Right atrium auricular region (tissue), 2 donors: ENCODE results near the gene DCHS1. TPM values are rescaled to one million over a fixed set of nuclear protein-coding genes. Genes with fewer than 3 reads are reported as not detected.

Source experiments
- DNase-seq: peaks from one replicate; pipeline ENCODE4 v3.0.0-alpha.2; 2019; ENCODE audit warnings: low spot score
- H3K27ac ChIP-seq, 2 donors: fragments of 200-600 bp; sonication (generic); 1 replicate in 1 of 2; 2 replicates in 1 of 2; pipeline ENCODE4 v1.5.1; 2016 to 2019
- H3K27me3 ChIP-seq, 2 donors: fragments of 200-600 bp; sonication (generic); one replicate each; pipeline versions ENCODE4 v1.5.1 to v1.6.0; 2017 to 2019
- H3K36me3 ChIP-seq: fragments of 200-600 bp; sonication (generic); one replicate; pipeline ENCODE4 v1.5.1; 2016
- H3K4me1 ChIP-seq, 2 donors: fragments of 200-600 bp; sonication (generic); one replicate each; pipeline versions ENCODE4 v1.5.1 to v1.6.0; 2017 to 2019
- H3K4me3 ChIP-seq, 2 donors: fragments of 200-600 bp; sonication (generic); 1 replicate in 1 of 2; 2 replicates in 1 of 2; pipeline ENCODE4 v1.5.1; 2017 to 2019; ENCODE audit warnings: mild to moderate bottlenecking in 1 of 2, moderate library complexity in 1 of 2
- H3K9me3 ChIP-seq, 2 donors: fragments of 200-600 bp; sonication (generic); one replicate each; pipeline ENCODE4 v1.5.1; 2019
- CTCF ChIP-seq, 2 donors: fragments of 200-600 bp; sonication (generic); IDR thresholded peaks; one replicate each; pipeline ENCODE4 v1.5.1; 2019; ENCODE audit warnings: antibody characterized with exemption in 2 of 2
- total RNA-seq, 2 donors: library from RNA; depleted of rRNA; stranded (reverse); fragments of >200 nt; gene quantifications; one replicate each; pipeline ENCODE4 v1.1.0, GENCODE V29; 2016

Gene DCHS1
- total RNA-seq, 2 donors from 2014 or later: 9.3 to 23.0 TPM

DNA sequence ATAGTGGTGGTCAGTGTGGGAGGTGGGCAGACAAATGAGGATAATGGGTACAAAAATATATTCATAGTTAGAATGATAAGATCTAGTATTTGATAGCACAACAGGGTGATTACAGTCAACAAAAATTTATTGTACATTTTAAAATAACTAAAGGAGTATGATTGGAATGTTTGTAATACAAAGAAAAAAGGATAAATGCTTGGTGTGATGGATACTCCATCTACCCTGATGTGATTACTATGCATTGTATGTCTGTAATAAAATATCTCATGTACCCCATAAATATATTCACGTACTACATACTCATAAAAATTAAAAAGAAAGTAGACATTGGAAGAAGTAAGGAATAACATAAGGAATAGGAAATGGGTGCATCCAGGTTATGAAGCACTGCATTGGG lies 67.6 kb downstream of the DCHS1 start:
- TF ChIP-seq CTCF (IDR thresholded peaks at IDR 0.05): no peak
- Histone ChIP-seq H3K4me1 (no peaks in the 10 kb centered on the region), H3K9me3 (peaks cover 5 to 18% of the 10 kb centered on the region in 2 donors), H3K4me3 (no peak overlapping the region), H3K27ac (no peak overlapping the region), H3K36me3 (peaks cover 14% of the 10 kb centered on the region), H3K27me3 (no peaks in the 10 kb centered on the region)
- DNase-seq: no peak

- no peak for TF ChIP-seq CTCF (IDR thresholded peaks at IDR 0.05)
- no peak for DNase-seq
- H3K27me3 ChIP-seq: no peaks in the 10 kb centered on the region
Measured at GRCh38 chr11:6587360-6587953, 68.2 kb downstream of the DCHS1 start.

GRCh38 chr11:6586434-6587359 lies 68.9 kb downstream of the DCHS1 start:
- Histone ChIP-seq H3K4me3 (peak overlapping the region in 1 of 2 donors; percentile 18), H3K36me3 (peaks cover 4% of the 10 kb centered on the region), H3K27ac (no peak overlapping the region), H3K9me3 (peaks cover 5 to 27% of the 10 kb centered on the region in 2 donors), H3K27me3 (no peaks in the 10 kb centered on the region), H3K4me1 (no peaks in the 10 kb centered on the region)
- TF ChIP-seq CTCF (IDR thresholded peaks at IDR 0.05): no peak
- no peak for DNase-seq

More at GRCh38 chr11:6587360-6587953, 68.2 kb downstream of the DCHS1 start:
- H3K4me1 ChIP-seq: no peaks in the 10 kb centered on the region
- no peak overlapping the region for H3K4me3 ChIP-seq
- H3K27ac ChIP-seq: no peak overlapping the region
- peaks cover 5 to 24% of the 10 kb centered on the region in 2 donors for H3K9me3 ChIP-seq
- peaks cover 12% of the 10 kb centered on the region for H3K36me3 ChIP-seq

GRCh38 chr11:6584528-6584927 lies 71.1 kb downstream of the DCHS1 start:
- no peak for TF ChIP-seq CTCF (IDR thresholded peaks at IDR 0.05)
- H3K4me1 ChIP-seq: no peaks in the 10 kb centered on the region
- H3K9me3 ChIP-seq: peaks cover 5 to 27% of the 10 kb centered on the region in 2 donors
- no peak overlapping the region for H3K4me3 ChIP-seq
- H3K27me3 ChIP-seq: no peaks in the 10 kb centered on the region
- no peak overlapping the region for H3K27ac ChIP-seq
- DNase-seq: no peak
- no peaks in the 10 kb centered on the region for H3K36me3 ChIP-seq

GRCh38 chr11:6583584-6583983 lies 72.0 kb downstream of the DCHS1 start:
- H3K4me1 ChIP-seq: no peaks in the 10 kb centered on the region
- H3K4me3 ChIP-seq: no peak overlapping the region
- no peak overlapping the region for H3K27ac ChIP-seq
- no peak for DNase-seq
- H3K36me3 ChIP-seq: no peaks in the 10 kb centered on the region
- H3K27me3 ChIP-seq: no peaks in the 10 kb centered on the region
- TF ChIP-seq CTCF (IDR thresholded peaks at IDR 0.05): no peak
- H3K9me3 ChIP-seq: peaks cover 5 to 27% of the 10 kb centered on the region in 2 donors
